Activated CD4-positive, alpha-beta T cell treated with anti-CD3 and anti-CD28 coated beads for 24 hours (primary cell): ENCODE measurements around the gene RAB20.
"Not testable (repeated sequence)": the region's sequence is repeated elsewhere in the genome, so short reads cannot be mapped to it uniquely, and the experiment has no call there.

ENCODE experiments used
- DNase-seq, 2 donors: peaks; one replicate each; pipeline ENCODE4 v3.0.0-alpha.2; 2020; ENCODE audit warnings: low read depth in 2 of 2

The RAB20 gene

GRCh38 chr13:110554946-110555345, 6.6 kb downstream of the RAB20 start:
- no peak for DNase-seq

- DNase-seq = no peak
These were observed 7.2 kb downstream of the RAB20 start for GRCh38 chr13:110554227-110554836.

GRCh38 chr13:110553417-110553816, 8.1 kb downstream of the RAB20 start:
- DNase-seq = no peak

- DNase-seq = no peak
These were observed 8.8 kb downstream of the RAB20 start for GRCh38 chr13:110552767-110553166.

GRCh38 chr13:110551284-110551683, 10.2 kb downstream of the RAB20 start:
- DNase-seq = no peak

GRCh38 chr13:110549795-110550160, 11.7 kb downstream of the RAB20 start:
- DNase-seq = no peak

GRCh38 chr13:110548891-110549794, 12.4 kb downstream of the RAB20 start:
- no peak for DNase-seq

- no peak for DNase-seq
These were observed 14.6 kb downstream of the RAB20 start for GRCh38 chr13:110546926-110547325.

GRCh38 chr13:110546378-110546777, 15.1 kb downstream of the RAB20 start:
- DNase-seq = no peak

- no peak for DNase-seq
These were observed 19.2 kb downstream of the RAB20 start for GRCh38 chr13:110542169-110542796.

GRCh38 chr13:110541526-110541920, 20.0 kb downstream of the RAB20 start:
- DNase-seq = no peak

GRCh38 chr13:110540871-110541525, 20.5 kb downstream of the RAB20 start:
- no peak for DNase-seq

GRCh38 chr13:110539894-110540293, 21.6 kb downstream of the RAB20 start:
- no peak for DNase-seq

GRCh38 chr13:110538632-110539031, 22.9 kb downstream of the RAB20 start:
- no peak for DNase-seq

- no peak for DNase-seq
These were observed 25.4 kb downstream of the RAB20 start for GRCh38 chr13:110536006-110536693.

GRCh38 chr13:110535526-110535925, 26.0 kb downstream of the RAB20 start:
- DNase-seq = no peak

GRCh38 chr13:110533771-110534670, 27.5 kb downstream of the RAB20 start:
- DNase-seq = no peak

GRCh38 chr13:110532258-110532657, 29.3 kb downstream of the RAB20 start:
- DNase-seq = not testable (repeated sequence)

GRCh38 chr13:110531671-110532083, 29.8 kb downstream of the RAB20 start:
- no peak for DNase-seq

- no peak for DNase-seq
These were observed 30.4 kb downstream of the RAB20 start for GRCh38 chr13:110531100-110531499.
